Stimulated activated CD4-positive, alpha-beta T cell treated with anti-CD3 and anti-CD28 coated beads, Interleukin-2, amount 100 ng/mL, for 24 hours (primary cell): Measurements from ENCODE around the gene ATP6V1F.

Experiments used
- DNase-seq, 2 donors: peaks; one replicate each; pipeline ENCODE4 v3.0.0-alpha.2; 2020

ATP6V1F gene

GRCh38 chr7:128849156-128849515, 13.5 kb upstream of the ATP6V1F start:
- DNase-seq: no peak

- DNase-seq: no peak
Observed at GRCh38 chr7:128849804-128850490, 12.7 kb upstream of the ATP6V1F start.

- DNase-seq: no peak
Observed at GRCh38 chr7:128852537-128853254, 10.0 kb upstream of the ATP6V1F start.

GRCh38 chr7:128853799-128854198, 8.9 kb upstream of the ATP6V1F start:
- DNase-seq: no peak

GRCh38 chr7:128854396-128854795, 8.3 kb upstream of the ATP6V1F start:
- no peak for DNase-seq

- DNase-seq: no peak
Observed at GRCh38 chr7:128855559-128855958, 7.1 kb upstream of the ATP6V1F start.

- DNase-seq: no peak
Observed at GRCh38 chr7:128856001-128856718, 6.5 kb upstream of the ATP6V1F start.

GRCh38 chr7:128858380-128859231, 4.0 kb upstream of the ATP6V1F start:
- no peak for DNase-seq

GRCh38 chr7:128859232-128860157, 3.2 kb upstream of the ATP6V1F start:
- no peak for DNase-seq

GRCh38 chr7:128860158-128861073, 2.2 kb upstream of the ATP6V1F start:
- DNase-seq: no peak

- no peak for DNase-seq
Observed at GRCh38 chr7:128861957-128862570, 592 bp upstream of the ATP6V1F start.

- peak; percentile 55 to 56 for DNase-seq
Observed at GRCh38 chr7:128863433-128863989, 855 bp downstream of the ATP6V1F start.

GRCh38 chr7:128865303-128865702, 2.6 kb downstream of the ATP6V1F start:
- DNase-seq: no peak

- DNase-seq: no peak
Observed at GRCh38 chr7:128865996-128866877, 3.6 kb downstream of the ATP6V1F start.

GRCh38 chr7:128867241-128867640, 4.6 kb downstream of the ATP6V1F start:
- DNase-seq: no peak

GRCh38 chr7:128867842-128868623, 5.4 kb downstream of the ATP6V1F start:
- DNase-seq: no peak

GRCh38 chr7:128868624-128869137, 6.0 kb downstream of the ATP6V1F start:
- no peak for DNase-seq
